ENCODE measurements around the gene NOMO2.
"Not testable (repeated sequence)": the region's sequence is repeated elsewhere in the genome, so short reads cannot be mapped to it uniquely, and the experiment has no call there.

The NOMO2 gene

DNA sequence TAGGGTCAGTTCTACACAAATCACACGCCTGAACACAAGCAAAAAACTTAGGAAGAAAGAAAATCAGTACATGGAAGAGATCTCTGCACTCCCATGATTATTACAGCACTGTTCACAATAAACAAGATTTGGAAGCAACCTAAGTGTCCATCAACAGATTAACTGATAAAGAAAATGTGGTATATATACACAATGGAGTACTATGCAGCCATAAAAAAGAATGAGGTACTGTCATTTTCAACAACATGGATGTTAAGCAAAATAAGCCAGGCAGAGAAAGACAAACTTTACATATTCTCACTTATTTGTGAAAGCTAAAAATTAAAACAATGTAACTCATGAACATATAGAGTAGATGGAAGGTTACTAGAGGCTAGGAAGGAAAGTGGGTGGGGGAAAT lies 16.0 kb upstream of the NOMO2 start:
- not testable (repeated sequence) for DNase-seq (ENCODE audit: low spot score)

DNA sequence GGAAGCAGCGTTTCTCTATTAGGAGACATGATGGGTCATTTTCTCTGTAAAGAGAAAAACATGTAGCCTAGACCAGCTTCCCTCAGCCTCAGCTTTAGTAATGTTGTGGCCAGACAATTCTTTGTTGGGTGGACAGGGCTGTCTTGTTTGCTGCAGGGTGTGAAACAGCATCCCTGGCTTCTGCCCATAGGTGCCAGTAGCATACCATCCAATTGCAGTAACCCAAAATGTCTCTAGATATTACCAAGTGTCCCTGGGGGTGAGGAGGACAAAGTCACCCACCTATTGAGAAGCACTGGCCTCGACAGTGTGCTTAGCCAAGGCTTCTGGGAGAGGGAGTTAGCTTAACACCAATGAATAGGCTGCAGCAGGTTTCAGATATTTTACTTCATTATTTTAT lies 14.0 kb upstream of the NOMO2 start:
- not testable (repeated sequence) for DNase-seq (ENCODE audit: low spot score)

DNA sequence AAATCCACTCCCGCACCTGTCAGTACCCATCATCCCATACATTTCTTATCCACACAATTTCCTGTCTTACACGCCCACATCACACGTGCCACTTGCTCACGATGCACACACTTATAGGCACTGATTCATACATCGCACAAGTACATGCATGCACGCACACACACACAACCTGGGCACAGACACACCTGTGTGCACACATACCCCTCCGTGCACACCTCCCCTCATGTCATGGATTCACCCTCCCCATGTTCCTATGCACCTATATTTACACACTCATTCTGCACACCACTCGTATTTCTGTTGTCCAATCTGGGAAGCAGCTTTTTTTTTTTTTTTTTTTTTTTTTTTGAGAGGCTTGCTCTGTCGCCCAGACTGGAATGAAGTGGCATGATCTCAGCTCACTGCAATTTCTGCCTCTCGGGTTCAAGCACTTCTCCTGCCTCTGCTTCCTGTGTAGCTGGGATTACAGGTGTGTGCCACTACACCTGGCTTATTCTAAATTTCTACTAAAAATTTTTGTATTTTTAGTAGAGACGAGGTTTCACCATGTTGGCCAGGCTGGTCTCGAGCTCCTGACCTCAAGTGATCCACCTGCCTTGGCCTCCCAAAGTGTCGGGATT lies 13.5 kb upstream of the NOMO2 start:
- DNase-seq (ENCODE audit: low spot score) = not testable (repeated sequence)

DNA sequence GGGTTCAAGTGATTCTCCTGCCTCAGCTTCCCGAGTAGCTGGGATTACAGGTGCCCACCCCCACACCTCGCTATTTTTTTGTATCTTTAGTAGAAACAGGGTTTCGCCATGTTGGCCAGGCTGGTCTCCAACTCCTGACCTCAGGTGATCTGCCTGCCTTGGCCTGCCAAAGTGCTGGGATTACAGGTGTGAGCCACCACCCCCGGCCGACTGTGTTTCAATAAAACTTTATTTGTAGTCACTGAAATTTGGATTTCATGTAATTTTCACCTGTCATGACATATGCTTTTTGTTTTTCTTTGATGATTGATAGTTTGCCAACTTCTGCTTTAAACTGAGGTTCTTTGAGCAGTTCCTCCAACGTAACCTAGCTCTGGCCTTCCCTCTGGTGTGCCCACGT lies 12.0 kb upstream of the NOMO2 start:
- DNase-seq (ENCODE audit: low spot score) = not testable (repeated sequence)

DNA sequence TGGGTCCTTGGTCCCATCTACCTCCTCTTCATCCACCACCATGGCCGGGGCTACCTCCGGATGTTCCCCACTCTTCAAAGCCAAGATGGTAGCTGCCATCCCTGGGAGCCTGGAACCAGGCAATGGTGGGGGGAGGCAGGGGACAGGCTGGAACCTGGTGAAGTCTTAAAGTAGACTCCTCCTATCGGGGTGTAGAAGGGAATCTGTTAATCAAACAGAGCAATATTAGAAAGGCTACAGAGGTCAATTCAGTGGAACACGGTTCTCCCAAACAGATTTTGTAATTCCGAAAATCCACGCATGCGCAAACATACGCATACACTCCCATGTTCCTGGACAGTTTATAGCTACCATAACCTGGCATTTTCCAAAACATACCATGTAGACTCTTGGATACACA lies 11.1 kb upstream of the NOMO2 start:
- DNase-seq (ENCODE audit: low spot score) = not testable (repeated sequence)

DNA sequence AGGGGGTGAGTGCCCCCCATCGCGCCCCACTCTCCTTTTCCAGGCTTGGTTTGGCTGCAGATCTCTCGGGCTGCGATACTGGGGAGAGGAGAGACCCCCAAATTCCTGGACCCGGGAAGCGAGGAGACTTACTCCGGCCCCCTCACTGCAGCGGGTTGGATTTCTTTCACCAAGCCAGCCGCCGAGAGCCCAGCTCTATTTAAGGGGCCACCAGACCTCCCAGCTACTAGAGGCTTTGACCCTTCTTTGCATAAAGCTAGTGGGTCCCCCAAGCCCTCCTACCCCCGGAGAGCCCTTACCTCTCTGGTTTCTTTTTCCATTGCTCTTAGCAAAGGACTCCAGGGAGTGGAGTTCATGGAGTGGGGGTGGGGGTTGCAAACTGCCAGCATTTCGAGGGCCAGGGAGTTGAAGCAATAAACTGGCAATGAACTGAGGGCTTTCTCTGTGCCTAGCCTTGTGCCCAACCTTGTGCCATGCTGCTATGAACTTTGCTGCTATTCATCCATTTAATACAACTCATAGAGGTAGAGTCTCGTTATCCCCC lies 9.5 kb upstream of the NOMO2 start:
- not testable (repeated sequence) for DNase-seq (ENCODE audit: low spot score)

DNA sequence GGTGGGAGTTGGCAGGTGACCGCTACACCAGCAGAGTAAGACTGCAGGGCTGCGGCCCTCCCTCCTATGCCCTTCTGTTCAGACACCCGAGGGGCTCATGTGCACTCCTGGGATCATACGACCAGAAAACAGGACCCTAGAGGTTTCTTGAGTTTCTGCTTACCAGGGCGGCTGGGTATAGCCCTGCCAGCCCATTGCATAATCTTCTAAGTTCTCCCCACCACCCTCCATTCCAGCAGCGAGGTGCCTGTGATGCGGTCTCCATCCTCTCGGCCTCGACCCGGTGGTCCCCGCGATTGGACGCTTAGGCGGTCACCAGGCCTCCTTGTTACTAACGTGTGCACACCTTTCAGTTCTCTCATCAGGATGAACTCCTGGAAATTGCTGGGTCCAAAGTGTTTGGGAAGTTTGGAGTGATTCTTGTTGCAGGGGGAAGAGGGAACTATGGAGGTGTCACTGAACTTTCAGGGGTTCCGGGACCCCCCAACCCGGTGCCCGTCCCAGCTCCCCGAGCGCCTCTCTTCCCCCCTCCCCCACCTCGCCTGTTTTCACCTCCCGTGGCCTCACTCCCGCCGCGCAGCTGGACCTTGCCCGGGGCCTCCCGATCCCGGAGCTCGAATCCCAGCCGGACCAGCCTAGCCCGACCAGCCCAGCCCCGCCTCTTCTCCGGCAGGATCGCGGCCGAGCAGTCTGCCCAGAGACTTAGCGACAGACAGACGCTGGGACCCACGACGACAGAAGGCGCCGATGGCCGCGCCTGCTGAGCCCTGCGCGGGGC lies 8.8 kb upstream of the NOMO2 start:
- DNase-seq (ENCODE audit: low spot score) = not testable (repeated sequence)

DNA sequence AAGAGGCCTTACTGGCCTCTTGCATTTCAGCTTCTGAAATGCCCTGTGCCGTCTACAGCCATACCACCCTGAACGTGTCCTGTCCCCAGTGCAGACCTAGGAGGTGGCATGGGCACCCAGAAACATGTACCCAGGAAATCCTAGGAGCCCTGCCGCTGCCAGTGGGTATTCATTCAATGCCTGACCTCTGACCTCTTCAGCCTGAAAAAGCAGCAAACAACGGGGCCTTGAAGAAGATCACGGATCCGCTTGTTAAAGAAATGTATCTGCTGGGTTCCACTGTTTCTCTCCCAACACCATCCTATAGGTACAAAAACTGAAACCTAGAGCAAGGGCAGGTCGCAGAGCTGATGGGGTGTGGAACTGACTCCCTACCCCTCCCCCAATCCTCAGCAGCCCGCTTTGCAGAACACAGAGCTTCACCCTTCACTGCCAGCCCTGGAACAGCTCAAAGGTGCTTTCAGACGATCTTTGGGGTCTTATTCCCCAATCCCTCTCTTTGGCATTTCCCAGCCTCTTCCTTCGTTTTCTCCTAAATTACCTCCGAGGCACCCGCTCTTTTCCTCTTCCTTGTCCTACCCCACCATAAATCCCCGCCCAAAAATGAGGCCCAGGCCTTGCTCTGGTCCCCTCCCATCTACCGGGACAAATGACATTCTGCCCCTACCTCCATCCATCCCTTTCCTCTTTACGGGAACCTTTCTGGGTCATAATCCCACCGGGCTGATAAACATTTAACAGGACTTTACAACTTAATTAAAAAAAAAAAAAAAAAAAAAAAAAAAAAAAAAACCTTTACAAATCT lies 1.3 kb downstream of the NOMO2 start:
- not testable (repeated sequence) for DNase-seq (ENCODE audit: low spot score)

DNA sequence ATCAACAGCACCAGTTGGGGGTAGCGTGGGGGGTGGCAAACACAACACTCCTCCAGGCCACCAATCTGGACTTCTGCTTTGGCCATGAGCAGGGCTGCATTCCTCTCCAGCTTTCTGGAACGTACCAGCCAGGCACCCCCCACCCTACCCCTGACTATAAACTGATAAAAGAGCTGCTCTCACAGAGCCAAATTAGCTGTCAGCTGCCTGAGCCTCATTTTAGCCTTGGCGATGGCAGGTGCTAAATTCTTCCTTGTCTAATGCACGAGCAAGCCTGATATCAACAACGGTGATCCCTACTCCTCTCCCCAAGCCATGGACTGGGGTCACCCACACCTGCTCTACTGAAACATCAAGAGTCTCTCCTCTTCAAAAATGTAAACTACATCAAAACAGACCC lies 8.2 kb downstream of the NOMO2 start:
- DNase-seq (ENCODE audit: low spot score) = not testable (repeated sequence)

DNA sequence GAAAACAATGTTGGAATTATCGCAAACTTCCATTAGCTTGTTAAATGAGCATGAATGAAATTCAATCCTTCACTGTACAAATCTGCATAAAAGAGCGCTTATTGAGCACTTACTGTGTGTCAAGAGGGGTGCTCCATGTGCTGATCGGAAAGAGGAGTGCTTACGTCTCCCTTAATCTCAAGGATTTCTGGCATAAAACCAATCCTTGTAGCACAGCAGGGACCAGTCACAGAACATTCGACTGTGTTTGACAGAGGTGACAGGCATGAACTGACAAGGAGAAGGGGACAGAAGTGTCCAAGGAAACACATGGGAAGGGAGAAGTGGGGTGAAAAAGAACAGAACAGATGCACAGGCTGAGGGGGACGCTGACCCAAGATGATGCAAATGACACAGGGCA lies 14.5 kb downstream of the NOMO2 start:
- DNase-seq (ENCODE audit: low spot score) = not testable (repeated sequence)

DNA sequence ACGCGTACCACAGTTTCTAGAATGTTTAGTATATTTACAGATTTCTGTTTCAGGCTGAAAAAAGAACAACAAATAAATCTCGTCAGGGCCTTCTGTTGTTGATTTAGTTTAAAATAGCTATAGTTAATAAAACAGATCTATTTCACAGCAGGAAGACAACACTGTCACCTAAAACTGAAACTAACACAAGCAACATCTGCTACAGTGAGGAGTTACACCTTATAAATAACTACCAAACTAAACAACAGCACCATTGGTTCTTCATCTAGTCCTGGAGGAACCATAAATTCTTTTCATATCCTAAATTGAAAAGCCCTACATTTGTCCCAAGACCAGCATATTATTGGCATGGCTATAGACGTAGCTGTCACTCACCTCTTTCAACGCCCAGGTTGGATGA lies 15.0 kb downstream of the NOMO2 start:
- not testable (repeated sequence) for DNase-seq (ENCODE audit: low spot score)

DNA sequence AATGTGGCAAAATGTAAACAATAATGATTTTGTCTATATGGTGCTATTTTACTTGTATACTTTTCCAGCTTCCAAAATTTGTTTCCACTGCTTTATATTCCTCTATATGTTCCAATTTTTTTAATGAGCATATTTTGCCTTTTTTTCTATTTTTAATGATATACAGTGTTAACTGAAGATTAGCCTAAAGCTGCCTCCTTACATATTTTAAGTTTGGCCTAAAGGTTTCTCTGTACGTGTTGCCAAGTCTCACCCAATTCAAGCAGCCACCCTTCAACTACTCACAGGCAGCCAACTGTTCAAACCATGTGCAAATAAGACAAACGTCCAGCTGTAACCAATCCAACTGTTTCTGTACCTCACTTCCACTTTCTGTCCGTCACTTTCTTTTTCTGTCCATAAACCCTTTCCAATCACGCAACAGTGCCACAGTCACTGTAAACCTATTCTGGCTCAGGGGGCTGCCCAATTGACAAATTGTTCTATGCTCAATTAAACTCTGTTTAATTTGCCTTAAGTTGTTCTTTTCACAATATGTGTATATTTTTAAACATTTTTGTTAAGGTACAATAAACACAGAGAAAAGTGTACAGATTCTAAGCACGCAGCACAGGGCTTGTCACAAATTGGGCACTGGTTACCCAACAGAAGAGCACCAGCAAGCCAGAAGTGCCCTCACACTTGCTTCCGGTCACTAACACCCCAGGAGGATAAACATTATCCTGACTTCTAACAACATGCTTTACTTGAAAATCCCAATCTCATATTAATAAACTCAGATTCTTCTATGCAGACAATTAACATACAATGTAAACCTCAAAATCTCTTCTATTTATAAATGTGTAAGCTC lies 17.4 kb downstream of the NOMO2 start:
- not testable (repeated sequence) for DNase-seq (ENCODE audit: low spot score)

DNA sequence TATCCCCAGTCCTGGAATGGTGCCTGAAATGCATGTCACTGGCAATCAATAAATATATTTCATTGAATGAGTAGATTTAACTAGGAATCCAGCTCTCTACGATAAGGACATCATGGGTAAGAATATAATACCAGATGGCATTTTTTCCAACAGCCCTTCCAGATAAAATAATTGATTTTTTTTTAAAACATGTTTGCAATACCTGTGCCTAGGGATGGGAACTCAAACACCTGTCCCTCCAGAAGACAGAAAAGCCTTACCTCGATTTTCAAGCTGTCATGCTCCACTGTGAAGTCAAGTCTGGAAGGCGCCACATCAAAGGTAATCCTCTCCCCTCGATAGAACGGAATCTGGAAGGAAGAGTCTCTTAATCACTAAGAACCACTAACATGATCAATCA lies 20.0 kb downstream of the NOMO2 start:
- not testable (repeated sequence) for DNase-seq (ENCODE audit: low spot score)

DNA sequence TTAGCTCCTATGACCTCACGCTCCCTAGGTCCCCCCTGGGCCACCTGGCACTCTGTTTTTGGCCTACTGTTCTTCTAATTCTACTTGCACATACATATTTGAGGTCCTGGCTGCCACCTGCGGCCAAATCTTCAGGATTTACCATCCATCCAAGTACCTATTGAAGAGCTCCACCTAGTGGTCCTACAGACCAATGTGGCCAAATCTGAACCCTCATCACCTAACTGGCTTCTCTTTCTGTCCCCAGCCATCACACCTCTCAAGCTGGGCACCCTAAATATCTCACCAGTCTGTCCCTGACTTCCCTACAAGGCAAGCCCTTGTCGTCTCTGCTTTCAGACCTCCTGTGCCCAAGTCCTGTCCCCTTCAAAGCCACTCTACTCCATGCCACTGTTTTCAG lies 24.9 kb downstream of the NOMO2 start:
- DNase-seq (ENCODE audit: low spot score) = not testable (repeated sequence)

DNA sequence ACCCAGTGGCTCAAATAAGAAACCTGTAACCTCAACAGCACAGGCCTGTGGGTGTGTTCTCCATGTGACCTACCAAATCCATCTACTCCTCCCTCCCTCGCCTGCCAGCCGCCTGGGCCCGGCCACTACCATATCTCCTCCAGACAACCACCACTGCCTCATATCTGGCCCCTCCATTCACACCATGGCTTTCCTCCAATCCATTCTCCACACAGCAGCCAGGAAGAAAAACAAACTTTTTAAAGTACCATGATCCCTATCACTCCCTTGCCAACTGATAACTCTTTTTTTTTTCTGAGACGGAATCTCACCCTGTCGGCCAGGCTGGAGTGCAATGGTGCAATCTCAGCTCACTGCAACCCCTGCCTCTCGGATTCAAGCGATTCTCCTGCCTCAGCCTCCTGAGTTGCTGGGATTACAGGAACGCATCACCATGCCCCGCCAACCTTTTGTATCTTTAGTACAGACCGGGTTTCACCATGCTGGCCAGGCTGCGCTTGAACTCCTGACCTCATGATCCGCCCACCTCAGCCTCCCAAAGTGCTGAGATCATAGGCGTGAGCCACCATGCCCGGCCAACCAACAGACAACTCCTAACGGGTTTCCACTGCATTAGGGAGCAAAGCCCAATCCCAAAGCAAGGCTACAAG lies 26.3 kb downstream of the NOMO2 start:
- not testable (repeated sequence) for DNase-seq (ENCODE audit: low spot score)

DNA sequence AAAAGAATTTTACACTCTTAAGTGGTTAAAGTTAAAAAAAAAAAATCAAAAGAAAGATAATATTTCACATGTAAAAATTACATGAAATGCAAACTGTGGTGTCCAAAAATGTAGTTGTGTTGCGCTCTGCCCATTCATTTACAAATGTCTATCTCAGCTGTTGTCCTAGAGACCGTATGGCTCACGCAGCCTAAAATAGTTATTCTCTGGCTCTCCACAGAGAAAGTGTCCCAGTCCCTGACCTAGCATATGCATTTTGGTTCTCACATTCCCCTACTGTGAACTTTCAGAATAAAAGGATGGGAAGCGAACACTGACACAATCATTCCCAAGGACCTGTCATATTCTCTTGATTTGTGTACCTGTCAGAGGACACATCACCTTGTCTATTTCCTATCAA lies 27.6 kb downstream of the NOMO2 start:
- not testable (repeated sequence) for DNase-seq (ENCODE audit: low spot score)

DNA sequence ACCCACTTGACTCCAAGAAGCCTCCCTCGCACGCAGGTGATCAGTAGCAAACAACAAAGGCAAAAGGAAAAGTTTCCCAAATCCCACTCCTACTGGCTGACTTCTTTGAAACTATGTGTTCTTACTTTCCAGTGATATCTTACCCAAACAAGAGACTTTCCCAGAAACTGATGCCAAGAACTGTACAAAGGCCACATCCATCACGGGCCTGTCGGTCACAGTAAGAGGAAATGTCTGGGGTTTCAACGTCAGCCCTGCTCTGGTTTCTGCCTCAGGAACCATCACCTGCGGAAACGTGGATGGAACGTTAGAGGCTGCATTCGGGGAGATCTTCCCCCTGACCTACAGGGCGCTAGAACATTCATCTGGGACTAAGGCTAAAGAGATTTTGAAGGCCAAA lies 30.6 kb downstream of the NOMO2 start:
- DNase-seq (ENCODE audit: low spot score) = not testable (repeated sequence)

DNA sequence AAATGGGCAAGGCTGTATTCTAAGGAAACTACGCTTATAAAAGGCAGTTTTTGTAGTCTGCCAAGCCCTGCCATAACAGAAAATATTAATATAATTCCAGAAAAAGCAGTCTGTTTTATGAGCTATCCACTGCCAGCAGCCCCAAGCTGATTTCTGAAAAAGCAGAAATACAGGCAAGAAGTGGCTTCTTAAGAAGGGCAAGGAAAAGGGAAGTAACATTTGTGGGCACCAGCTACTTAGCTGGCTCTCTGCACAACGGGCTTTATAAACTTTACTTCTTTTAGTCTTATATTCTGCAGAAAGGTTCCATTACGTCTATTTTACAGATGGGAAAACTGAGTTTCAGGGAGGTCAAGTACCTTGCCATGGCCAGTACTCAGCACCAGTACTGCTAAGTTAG lies 31.6 kb downstream of the NOMO2 start:
- not testable (repeated sequence) for DNase-seq (ENCODE audit: low spot score)

DNA sequence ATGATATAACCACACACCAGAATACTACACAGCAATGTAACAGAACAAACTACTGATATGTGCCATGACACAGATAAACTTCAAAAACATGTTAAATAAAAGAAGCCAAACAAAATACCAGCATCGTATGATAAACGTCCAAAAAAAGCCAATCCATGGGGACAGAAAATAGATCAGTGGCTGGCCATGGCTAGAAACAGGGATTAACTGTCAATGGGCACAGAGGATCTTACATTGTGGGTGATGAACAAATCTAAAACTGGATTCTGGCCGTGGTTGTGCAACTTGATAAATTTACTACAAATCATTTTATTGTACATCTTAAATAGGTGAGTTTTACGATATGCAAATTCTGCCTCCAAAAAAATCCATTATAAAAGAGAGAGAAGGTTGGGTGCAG lies 35.4 kb downstream of the NOMO2 start:
- not testable (repeated sequence) for DNase-seq (ENCODE audit: low spot score)

DNA sequence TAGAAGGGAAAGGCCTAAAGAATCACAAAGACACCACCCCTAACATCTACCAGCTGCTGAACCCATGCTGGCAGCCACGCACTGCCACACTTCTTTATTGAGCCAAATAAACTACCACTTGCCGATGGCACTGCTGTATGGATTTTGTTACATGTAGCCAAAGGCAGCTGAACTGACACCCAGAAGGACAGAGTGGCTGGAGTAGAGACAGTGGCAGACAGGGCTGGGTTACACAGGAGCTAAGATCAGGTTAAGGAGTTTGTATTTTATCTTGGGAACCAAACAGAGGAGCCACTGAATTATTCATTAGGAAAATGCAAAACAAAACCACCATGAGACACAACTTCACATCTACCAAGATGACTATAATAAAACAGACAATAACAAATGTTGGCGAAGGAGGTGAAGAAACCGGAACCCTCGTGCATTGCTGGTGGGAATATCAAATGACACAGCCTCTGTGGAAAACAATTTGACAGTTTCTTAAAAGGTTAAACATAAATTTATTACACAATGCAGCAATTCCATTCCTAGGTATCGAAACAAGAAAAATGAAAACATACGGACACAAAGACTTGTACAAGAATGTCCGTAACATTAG lies 35.9 kb downstream of the NOMO2 start:
- not testable (repeated sequence) for DNase-seq (ENCODE audit: low spot score)

DNA sequence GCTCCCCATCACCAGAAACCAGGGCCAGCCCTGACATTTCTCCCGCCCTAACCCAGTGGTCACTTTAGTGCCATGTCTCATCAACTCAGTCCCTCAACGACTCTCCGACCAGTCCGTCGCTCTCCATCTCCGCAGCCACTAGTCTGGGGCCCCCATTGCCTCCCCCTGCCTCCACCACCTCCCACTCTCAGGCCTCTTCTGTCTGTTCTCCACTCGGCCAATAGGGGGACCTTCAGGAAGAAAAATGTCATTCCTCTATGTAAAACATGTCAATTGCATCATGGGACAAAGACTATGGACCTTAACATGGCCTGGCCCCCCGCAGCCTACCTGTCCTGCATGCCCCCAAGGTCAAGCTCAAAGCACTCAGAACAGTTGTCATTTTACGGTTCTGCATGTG lies 39.3 kb downstream of the NOMO2 start:
- DNase-seq (ENCODE audit: low spot score) = not testable (repeated sequence)
